GM19467 (cell line): Measurements from ENCODE around the gene PSG6.
"Not testable (repeated sequence)": the region's sequence is repeated elsewhere in the genome, so short reads cannot be mapped to it uniquely, and the experiment has no call there.

Experiments
- ATAC-seq: cut with Tn5 transposase; IDR thresholded peaks from one replicate; pipeline ENCODE4 v1.9.1; 2021; ENCODE audit warnings: mild to moderate bottlenecking, moderate library complexity; ENCODE audit not compliant: unreplicated experiment

The PSG6 gene

DNA sequence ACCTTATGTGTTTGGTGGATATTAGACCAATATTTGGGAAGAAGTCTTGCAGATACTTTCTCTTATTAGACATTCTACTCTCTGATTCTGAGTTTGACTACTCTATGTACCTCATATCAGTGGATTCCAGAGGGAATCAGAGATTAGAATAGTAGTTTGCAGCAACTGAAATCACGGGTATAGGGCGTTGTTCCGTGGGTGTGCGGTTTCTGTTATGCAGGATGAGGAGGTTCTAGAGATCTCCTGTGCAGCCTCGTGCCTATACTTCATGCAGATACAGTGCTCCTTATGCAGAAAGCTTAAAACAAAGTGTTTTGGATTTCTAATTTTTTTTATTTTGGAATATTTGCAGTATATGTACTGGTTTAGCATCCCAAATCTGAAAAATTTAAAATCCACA is 6.0 kb downstream of the PSG6 start:
- ATAC-seq, result not testable (repeated sequence)

DNA sequence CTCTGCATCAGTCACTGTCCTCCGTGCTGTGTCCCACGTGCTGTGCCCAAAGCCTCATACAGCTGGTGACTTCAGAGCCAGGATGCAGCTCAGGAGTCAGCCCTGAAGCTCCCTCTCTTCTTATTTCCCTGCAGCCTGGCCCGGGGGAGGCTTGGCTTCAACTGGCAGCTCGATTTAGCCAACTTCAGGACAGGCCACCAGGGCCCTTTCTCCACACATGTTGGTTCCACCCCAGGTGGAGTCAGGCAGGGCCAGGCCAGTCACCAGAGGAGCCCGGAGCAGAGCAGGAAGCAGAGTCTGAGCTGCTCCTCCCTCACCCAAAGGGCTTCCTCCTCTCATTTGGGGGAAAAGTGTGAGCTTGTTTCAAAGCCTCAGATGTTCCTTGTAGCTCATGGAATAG is 11.5 kb downstream of the PSG6 start:
- ATAC-seq, result not testable (repeated sequence)

DNA sequence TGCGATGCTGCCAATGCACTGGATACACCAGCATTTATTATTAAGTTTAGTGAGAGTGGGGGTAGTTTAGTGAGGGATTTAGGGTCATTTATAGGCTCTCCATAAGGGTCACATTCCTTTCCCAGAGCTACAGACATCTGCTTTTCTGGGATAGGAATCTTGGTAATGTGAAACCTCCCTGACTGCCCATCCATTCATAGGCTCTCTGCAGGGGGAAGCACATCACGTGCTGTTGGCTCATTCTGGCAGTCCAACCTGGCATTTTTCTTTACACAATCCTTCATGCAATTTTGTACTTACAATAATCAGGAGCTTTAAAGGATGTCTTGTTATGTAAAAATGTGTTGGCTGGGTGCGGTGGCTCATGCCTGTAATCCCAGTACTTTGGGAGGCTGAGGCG is 17.1 kb downstream of the PSG6 start:
- not testable (repeated sequence) for ATAC-seq

DNA sequence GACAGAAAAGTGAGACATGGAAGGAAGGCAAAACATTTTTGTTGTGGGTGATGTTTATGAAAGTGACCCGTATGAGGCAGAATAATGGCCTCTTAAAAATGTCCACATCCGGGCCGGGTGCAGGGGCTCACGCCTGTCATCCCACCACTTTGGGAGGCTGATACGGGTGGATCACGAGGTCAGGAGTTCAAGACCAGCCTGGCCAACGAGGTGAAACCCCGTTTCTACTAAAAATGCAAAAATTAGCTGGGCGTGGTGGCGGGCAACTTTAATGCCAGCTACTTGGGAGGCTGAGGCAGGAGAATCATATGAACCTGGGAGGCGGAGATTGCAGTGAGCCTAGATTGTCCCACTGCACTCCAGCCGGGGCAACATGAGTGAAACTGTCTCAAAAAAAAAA is 18.0 kb downstream of the PSG6 start:
- ATAC-seq, result not testable (repeated sequence)

DNA sequence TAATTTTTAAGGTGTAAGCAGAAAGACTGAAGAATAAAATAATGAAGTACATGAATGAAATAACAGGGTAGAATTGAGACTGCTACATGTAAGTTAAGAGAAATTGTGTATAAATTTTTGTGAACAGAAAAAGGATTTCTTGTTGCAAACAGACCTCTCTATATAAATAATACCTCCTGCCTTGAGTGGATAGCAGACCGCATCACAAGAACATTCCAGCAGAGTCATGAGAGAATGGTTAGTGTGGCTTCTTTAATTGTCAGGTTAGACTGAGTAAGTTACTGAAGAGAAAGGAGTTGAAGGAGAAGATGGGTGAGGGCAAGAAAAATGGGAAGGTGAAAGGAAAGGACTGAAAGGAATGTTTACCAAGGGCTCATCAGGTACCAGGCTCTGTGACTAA is 18.6 kb downstream of the PSG6 start:
- ATAC-seq, result not testable (repeated sequence)

DNA sequence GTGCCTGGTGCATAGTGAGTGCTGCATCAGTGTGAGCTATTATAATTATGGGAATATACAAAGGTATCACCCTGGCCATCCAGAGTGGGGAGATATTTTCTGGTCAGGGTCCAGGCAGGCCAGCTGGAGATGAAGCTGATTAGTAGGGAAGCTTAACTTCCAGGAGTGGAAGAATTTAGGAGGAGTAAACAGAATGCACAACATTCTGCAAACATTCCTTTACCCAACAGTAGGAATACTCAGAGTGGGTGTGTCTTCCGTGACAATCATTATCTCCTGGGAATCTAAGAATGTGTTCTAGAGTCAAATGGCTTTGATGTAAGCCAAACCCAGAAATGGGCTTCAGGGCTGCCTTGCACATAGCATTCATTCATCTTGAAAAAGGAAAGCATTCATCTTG is 19.0 kb downstream of the PSG6 start:
- not testable (repeated sequence) for ATAC-seq

DNA sequence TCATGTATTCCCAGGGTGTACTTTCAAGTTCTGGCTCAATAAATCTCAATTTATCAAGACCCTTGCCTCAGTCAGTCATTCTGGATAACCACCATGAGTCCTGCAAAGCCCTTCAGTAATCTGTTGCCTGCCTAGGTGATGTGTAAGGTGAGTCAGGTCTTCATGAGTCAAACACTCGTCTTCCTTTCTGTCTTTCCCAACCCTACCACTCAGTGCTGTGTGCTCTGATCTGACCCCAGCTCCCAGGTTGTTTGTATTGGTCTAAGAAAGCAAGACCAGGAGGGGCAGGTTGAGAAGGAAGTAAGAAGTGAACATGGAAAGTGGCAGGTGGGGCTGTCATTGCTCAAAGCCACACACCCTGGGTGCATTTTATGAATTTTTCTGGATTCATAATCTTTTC is 20.0 kb downstream of the PSG6 start:
- ATAC-seq, result not testable (repeated sequence)

DNA sequence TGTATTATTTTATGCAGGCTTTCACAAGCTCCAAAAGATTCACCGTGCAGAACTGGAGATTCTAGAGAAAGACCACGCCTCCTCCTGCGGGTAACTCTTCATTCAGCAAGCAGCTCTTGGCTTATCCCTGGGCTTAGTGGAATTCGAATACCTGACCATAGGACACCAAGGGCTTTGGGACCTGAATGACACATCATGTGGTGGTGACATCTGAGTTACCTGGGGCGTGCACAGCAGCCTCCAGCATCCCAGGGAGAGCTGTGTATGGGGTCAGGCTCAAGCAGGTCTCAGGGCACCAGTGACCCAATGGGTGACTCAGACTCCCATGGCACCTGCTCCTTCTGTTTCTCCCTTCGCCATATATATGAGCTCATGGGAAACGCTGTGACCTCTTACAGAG is 27.2 kb downstream of the PSG6 start:
- ATAC-seq, result not testable (repeated sequence)

DNA sequence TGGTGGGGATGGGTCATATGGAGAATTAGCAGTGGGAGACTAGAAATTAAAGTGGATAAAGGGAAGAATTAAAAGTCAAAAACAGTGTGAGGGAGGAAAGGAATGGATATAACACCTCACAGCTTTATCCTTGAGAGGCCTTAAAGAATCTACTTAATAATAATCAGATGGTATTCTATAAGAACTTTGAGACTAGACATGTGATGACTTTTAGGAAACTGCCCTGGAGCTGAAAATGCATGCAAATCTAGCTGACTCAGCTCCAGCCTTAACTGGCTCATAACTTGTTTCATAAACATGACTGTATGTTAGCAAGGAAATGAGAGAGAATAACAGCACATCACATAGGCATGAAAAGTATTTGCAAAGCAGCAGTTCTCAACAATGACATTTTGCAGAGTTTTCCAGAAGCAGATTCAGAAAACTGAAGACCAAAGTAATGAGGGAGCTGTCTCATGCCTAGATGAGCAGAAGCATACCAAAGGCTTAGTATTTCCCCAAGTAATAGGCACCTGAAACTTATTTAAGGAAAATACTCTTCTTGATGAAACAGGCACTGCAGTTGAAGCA is 29.7 kb downstream of the PSG6 start:
- ATAC-seq, result not testable (repeated sequence)

DNA sequence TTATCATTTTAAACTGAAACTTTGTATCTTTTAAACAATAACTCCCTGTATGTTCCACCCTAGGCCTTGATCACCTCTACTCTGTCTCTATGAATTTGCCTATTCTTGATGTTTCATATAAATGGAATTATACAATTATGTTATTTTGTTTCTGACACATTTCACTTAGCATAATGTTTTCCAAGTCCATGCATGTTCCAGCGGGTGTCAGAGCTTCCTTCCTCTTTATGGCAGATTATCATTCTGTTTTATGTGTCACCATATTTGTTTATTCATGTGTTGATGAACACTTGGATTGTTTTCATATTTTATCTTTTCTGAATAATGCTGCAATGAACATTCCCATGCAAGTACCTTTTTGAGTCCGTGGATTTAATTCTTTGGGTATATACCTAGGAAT is 35.0 kb downstream of the PSG6 start:
- ATAC-seq, result not testable (repeated sequence)

DNA sequence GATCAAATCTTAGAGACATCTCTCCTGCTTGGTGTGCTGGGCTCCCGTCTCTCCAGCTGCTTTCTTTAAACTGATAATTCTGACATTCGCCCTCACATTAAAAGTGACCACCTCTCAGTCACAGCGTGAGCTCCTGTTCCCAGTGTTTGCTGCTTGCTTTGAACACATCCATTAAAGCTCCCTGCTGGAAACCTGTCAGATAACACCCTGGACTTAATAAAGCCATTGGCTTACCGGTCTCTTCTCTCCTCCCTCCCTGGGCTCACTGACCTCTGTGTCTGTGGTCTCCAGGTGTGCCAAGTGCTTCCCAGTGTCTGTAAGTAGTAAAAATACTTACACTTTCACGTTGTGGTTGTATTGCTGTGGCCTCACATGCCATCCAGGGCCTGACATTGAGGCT is 35.7 kb downstream of the PSG6 start:
- not testable (repeated sequence) for ATAC-seq

DNA sequence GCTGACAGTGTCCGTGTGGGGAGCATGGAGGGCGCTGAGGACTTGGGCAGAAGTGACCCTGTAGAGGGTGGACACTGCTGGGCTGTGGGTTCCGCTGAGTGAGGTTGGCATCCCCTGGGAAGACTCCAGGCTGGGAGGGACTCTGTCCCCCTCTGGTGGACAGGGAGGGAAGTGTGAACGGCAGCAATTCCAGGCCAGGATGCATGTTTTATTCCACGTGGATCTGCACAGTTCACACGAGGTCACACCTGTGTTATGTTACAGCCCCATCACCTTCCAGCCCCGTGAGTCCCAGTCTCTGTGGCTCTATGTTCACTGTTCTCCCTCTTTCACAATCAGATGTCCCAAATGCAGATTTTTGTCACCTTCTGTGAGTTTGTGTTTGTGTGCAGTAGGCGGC is 36.4 kb downstream of the PSG6 start:
- ATAC-seq, result not testable (repeated sequence)

DNA sequence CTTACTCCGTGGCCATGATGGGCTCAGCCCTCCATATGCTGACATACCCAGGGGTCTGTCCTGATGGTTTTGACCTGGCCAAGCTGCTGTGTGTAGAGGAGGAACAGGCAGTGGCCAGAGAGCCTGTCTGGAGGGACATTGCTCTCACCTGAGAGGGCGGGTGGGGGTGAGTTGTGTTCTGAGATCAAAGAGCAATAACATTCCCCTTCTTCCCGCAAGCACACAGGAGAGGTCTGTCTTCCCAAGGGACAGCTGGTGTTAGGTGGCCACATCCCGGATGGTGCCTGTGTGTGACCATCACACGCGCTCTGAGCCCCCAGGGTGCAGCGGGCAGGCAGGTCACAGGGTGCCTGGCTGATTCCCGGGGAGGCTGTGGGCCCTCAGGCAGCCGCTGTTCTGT is 37.1 kb downstream of the PSG6 start:
- ATAC-seq, result not testable (repeated sequence)

DNA sequence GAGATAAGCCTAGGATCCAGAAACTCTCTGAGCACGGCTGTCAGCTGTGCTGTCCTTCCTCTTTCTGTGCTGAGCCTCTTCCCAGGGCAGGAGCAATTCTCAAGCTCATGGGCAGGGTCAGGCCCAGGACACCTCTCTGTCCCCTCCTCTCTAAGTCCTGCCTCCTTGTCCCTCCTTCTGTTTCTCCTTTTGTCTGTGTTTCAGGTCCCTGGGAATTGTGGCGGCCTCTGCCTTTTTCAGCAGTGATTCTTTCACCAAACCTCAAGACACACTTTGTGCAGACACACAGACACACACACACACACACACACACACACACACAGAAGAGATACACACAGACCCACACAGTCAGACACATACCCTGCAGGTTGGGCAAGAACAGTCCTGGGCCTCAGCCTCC is 38.1 kb downstream of the PSG6 start, which contains the start of gene PSG1:
PSG1 (minus strand) TSS at position 101 of the 400 bp plus-strand sequence. CDS start 132 bp downstream, outside the sequence.
- ATAC-seq, result no peak

DNA sequence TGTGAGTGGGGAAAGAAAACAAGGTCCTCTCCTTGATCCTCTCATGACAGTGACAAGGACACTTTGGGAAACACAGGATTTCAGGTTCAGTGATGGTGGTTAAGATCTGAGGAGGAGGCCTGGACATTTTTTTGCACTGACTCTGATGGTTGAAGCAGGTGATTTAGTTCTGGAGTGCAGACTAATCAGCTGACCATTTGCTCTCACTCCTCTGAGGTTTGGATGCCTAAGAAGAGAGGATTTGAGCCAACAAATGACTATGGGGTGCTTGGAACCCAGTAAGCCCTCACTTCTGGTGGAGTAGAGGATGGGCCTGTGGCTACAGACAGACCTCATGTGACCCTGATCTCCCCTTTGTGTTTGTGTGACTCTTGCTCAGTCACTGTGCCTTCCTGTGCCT is 41.1 kb downstream of the PSG6 start:
- not testable (repeated sequence) for ATAC-seq

DNA sequence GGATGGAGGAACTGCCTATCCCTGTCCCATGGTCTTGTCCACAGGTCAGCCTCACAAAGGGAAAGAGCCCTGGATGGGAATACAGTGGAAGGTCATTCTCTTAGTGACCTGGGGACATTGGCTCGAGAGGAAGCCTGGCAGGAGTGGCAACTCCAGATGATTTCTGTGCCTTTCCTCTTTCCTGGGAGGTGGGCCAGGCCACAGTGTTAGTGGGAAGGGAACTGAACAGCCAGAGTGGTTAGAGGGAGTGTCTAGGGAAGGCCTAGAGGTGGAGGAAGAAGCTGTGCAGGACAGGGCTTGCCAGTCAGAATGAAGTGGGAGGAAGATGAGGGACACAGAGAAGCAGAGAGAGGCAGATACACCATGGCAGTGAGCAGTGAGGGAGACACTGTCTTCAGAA is 41.8 kb downstream of the PSG6 start:
- not testable (repeated sequence) for ATAC-seq

DNA sequence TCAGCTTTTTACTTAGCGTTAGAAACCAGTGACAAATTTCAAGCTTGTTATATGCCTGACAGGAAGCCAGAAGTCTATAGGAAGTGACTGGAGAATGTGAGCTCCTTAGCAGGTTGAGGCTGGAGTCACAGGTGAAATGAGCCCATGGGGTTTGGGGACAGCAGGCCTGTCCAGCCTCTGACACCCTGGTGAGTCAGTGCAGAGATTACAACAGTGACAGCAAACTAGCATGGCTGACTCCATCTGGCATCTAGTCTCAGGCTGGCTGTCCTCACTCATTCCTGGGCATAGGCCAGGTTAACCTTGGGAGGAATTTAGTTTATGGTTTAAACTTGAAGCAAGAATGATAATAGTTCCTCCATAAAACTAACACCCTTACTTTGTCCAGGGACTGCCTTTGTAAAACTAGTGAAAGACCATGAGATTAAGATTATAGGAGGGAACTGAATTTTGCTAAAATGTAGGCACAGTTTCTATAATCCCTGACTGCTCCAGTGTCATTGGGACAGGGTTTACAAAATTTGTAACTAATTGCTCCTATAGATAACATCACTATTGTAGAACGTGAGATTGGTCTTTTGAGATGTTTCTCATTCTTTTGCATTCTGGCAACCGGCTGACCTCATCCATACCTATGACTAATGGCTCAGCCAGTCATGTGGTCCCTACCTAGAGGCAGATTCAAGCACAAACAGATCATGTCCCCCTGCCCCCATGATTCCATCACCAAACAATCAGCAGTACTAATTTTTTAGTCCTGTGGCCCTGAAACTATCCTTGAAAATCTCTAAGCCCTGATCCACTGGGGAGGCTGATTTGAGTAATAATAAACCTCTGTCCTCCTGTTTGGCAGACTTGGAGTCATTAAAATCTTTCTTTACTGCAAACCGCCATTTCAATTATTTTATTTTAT is 42.5 kb downstream of the PSG6 start:
- ATAC-seq, result not testable (repeated sequence)

DNA sequence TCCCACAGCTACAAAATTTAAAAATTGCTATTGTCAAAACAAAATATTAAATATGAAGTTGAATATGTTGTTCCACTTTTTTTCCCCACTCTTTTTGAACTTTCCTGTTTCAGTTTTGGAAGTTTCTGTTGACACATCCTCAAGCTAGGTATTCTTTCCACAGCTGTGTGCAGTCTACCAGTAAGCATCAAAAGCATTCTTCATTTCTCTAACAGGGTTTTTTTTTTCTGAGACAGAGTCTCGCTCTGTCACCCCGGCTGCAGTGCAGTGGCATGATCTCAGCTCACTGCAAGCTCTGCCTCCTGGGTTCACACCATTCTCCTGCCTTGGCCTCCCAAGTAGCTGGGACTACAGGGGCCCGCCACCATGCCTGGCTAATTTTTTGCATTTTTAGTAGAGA is 43.6 kb downstream of the PSG6 start:
- not testable (repeated sequence) for ATAC-seq

DNA sequence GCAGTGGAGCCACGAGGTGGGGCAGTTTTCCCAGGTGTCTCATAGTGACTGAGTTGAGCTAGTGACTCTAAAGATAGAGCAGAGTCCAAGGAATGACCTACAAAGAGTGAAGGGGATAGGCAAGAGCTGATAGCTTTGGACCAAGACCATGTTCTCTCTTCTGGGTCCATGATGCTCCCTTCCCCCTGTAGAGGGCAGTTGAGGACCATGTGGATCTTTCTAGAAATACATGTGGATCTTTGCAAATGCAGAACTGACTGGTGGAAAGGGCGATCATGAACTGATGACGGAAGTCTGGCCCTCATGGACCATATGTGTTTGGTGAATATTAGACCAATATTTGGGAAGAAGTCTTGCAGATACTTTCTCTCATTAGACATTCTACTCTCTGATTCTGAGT is 45.1 kb downstream of the PSG6 start:
- no peak for ATAC-seq

DNA sequence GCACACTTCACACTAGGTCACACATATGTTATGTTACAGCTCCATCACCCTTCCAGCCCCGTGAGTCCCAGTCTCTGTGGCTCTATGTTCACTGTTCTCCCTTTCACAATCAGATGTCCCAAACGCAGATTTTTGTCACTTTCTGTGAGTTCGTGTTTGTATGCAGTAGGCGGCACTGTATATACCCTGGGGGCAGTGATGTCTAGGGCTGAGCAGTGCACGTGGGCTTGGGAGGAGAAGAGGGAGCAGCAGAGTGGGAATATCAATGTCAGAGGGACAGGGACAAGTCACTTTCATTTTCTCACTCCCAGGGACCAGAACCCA is 60.2 kb downstream of the PSG6 start:
- ATAC-seq, result no peak

DNA sequence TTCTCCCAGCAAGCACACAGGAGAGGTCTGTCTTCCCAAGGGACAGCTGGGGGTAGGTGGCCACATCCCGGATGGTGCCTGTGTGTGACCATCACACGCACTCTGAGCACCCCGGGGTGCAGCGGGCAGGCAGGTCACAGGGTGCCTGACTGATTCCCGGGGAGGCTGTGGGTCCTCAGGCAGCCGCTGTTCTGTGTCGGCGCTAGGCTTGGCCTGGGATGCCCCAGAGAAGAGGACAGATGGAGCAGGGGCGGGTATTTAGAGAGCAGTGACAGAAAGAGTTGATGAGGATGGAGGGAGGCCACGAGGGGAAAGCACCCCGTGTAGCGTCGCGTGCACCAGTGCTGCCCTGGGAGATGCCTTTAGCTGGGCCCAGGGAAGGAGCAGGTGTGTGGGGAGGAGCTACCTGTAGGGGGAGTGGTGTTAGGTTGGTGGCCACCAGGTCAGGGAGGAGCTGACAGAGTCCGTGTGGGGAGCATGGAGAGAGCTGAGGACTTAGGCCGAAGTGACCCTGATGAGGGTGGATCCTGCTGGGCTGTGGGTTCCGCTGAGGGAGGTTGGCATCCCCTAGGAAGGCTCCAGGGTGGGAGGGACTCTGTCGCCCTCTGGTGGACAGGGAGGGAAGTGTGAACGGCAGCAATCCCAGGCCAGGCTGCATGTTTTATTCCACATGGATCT is 60.7 kb downstream of the PSG6 start:
- ATAC-seq, result not testable (repeated sequence)

DNA sequence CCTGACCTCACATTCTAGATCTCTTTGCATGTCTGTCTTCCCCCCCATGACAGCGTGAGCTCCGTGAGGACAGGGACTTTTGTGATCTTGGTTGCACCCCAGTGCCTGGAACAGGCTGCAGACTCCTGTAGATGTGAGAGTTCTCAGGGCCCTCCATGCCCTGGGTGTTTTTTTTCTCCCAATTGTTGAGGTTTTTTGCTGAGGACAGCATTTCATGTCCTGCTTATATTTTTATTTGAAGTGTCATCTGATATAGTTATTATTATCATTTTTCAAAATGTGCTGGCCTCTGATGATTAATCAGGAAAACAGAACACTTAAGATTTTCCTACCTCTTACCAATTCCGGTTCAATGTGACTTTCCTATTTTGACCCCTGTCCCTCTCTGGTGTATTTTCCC is 62.9 kb downstream of the PSG6 start:
- not testable (repeated sequence) for ATAC-seq
